NCI-H2029 (cell line): Measurements from ENCODE around the gene ANKRD1.
"Not testable (repeated sequence)": the region's sequence is repeated elsewhere in the genome, so short reads cannot be mapped to it uniquely, and the experiment has no call there.

Experiments
- DNase-seq: peaks from one replicate; lab custom pipeline; 2025; lab: John Stamatoyannopoulos, UW

ANKRD1 gene

DNA sequence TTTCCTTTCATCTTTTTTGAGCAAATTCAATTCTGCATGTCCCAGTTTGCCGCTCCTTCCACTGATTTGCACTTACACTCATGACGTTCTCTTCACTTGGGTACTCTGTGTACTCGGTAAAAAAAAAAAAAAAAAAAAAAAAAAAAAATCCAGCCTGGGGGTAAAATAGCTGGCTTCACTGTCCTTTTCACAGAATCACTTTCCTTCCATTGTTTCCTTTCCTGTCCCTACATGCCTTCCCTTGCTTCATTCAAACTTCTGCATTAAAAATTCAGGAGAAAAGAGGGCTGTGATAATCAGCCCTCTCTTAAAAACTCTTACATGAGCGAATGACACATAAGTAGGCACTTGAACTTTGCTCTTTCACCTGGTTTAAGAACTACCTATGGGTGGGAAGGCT is 8.7 kb downstream of the ANKRD1 start:
- no peak for DNase-seq

DNA sequence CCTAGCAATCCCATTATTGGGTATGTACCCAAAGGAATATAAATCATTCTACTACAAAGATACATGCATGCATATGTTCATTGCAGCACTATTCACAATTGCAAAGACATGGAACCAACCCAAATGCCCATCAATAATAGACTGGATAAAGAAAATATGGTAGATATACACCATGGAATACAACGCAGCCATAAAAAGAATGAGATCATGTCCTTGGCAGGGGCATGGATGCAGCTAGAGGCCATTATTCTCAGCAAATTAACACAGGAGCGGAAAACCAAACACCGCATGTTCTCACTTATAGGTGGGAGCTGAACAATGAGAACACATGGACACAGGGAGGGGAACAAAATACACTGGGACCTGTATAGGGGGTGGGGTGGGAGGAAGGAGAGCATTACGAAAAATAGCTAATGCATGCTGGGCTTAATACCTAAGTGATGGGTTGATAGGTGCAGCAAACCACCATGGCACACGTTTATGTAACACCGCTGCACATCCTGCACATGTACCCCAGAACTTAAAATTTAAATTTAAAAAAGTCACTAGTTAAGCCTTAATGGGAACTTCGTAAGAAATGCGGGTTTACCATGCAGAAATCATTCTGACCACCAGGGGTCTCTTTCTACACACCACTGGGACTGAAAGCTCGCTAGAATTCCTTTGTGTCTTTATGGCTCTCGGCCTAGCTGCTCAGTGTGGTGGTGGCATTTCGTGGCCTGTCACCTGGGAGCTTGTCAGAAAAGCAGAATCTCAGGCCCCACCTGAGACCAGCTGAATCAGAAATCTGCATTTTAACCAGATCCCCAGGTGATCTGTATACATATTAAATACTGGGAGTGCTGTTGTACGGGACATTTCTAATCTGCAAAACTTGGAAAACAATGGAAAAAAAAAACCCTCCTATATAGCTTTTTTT is 9.5 kb downstream of the ANKRD1 start:
- peak; percentile 16 for DNase-seq

DNA sequence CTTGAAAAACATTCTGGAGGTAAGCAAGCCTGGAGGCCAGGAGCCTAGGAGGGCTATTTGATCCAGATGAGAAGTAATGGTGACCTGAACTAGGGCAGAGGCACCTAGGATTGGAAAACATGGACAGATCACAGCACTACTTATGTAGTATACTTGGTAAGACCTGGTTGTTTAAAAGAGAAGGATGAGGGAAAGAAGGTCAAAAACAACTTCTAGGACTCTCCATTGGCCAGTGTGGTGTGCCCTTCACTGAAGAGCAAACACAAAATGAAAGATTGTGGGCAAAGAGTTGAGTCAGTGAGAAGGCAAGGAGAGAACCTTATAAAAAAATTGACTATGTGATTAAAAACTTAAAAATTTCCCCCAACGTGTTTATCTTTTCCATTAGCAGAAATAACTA is 14.3 kb downstream of the ANKRD1 start:
- no peak for DNase-seq

DNA sequence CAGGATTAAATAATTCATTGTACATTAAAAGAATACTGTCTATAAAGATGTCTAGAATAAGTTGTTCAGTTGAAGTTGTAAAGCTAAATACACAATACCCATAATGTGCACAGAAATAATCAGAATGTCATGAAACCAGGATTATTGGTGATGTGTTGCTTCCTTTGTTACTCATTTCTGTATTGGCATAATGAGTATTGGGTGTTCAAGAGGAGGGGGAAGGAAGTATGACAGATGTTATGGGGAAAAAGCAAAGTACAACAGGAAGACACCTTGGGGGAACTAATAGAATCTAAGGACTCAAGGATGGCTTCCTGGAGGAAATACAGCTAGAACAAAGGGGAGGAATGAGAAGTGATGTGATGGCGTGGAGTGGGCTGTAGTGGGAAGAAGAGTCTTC is 15.0 kb downstream of the ANKRD1 start:
- DNase-seq = no peak

DNA sequence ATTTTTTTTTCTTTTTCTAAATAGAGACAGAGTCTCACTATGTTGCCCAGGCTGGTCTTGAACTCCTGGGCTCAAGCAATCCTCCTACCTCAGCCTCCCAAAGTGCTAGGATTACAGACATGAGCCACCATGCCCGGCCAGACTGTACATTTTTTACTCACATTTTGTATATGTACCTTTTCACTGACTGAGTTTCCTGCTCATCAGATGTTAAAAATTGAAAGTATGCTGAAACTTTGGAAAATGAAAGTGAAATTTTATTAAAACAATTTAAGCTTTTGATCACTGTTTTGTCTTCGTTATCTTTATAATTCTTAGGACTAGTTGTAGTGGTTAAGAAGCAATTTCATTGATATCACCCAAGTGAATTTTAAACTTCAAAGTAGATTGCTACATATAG is 24.0 kb downstream of the ANKRD1 start:
- DNase-seq = not testable (repeated sequence)

DNA sequence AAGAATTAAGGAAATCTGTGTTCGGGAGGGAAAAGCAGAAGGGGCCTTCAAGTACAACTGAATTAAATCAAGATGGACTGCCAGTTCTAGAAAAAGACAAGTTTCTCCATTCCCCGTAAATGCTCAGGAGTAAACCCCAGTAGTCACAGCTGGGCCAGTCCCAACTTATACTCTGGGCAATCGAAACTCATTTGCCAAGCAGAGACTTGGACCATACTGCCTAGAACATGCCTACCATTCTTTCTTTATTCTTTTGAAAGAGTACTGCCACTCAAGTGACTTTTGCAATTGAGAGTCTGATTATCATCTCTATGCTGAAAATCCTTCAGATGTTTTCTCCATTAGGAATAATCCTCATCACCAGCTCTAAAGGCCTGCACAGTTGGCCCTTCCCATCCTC is 27.7 kb downstream of the ANKRD1 start:
- DNase-seq = no peak

DNA sequence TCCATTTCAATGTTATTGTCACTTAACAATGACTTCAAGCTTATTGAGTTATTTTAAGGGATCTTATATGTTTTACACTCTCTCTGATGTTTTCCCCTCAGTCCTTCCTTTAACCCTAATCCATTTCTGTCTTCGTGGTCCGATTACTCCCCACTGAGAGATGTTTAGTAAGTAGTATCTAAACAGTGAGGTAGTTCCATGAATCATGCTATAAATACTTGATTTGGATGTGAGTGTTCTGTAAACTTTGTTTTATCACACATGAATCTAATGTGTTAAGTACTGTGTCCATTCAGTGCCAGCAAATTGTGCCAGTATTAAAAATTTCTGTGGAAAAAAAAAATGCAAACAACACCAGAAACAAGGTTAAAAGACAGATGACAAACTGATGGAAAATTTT is 30.5 kb downstream of the ANKRD1 start:
- DNase-seq = no peak

DNA sequence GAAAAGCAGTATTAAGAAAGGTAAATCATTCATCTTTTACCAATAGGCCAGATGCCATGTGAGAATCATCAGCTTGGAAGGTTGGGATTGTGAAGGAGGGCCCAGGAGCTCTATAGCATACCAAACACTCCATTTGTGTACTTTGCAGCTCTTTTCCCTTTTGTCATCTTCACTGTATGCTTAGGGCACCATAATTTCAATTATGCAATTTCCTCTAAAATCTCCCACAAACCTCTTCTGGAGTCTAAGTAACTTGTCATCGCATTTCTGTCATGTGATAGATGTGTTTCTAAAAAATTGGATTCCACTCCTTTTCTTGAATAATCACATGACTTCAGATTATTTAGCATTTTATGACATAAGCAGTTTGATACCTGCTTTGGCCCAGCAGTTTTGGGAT is 31.3 kb downstream of the ANKRD1 start:
- no peak for DNase-seq

DNA sequence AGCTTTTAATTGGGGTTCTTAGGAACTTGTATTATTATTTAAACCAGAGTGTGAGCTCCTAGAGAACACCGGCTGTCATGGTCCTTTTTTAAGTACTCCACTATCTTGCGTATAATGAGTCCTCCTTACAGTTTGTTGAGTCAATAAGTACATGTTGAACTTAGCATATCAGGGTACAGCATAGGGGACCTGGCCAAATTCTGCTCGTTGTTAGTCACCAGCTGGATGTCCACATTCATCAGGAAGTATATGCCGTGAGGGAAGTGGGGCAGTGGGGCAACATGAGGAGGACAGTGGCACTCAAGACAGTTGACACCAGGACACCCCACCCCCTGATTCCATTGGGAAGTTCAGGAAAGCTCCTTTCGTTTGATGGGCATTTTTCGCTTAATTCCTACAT is 32.5 kb downstream of the ANKRD1 start:
- DNase-seq = no peak

DNA sequence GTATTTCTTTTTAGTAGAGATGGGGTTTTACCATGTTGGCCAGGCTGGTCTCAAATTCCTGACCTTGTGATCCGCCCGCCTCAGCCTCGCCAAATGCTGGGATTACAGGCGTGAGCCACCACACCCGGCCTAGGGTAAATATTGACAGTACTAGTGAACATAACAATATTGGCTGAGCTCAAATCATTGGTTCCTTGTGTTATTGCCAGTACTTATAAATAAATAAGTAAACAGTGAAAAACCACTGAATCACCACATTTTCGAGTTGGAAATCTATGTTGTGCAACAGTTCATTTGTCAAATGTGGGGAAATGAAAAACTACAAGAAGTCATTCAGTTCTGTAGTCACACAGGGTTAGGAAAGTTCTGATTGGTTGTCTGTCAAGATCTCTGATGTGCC is 33.3 kb downstream of the ANKRD1 start:
- DNase-seq = no peak

DNA sequence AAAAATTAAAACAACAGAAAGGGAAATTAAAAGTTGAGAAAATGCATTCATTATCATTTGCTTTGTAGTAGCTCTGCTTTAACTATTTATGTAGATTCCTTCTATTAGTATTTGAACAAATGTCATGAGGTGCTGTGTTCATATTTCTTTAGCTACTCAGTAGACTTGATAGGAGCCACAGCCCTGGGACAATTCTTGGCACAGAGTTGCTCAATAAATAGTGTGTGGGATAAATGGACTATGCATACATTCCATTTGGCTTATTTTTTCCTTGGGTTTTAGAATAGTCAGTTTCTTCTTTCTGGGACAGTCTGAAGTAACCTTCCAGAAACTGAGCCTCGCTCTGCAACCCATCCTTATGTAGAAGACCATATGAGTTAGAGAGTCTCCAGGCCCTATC is 35.7 kb downstream of the ANKRD1 start:
- DNase-seq = no peak

DNA sequence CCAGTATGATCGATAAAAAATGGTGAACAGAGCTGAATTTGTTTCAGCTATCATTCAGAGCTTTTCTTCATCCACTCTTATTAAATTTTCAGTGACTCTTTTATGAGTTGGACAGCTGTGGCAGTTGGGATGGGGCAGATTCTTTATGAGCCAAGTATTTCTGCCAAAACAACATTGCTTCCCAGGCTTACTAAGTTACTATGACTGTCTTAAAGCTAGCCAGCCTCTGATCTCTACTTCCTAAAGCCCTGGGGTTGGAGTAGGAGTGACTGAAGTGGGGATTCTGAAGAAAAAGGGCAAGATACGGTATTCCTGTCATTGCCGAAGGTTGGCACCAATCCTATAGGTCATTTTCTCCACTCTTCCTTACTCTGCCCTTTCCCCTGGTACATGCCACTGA is 36.5 kb downstream of the ANKRD1 start:
- DNase-seq = no peak

DNA sequence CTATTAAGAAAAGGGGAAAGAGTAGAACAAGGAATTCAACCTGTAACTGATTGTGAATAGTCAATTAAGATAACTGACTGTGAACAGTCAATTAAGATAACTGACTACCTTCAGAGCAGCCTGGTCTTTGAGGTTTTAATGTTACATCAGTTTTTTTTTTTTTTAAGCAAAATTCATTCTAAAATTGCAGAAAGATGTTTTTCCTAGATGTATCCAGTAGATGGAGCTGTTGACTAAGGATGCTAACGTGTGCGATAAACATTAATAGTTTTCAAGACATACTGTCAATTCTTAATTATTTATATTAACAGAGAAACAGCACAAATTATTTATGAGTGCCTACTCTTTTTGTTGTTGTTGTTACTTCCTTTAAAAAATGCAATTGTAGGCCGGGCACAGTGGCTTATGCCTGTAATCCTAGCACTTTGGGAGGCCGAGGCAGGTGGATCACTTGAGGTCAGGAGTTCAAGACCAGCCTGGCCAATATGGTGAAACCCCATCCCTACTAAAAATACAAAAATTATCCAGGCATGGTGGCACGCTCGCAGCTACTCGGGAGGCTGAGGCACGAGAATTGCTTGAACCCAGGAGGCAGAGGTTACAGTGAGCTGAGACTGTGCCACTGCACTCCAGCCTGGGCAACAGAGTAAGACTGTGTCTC is 40.7 kb downstream of the ANKRD1 start:
- not testable (repeated sequence) for DNase-seq

DNA sequence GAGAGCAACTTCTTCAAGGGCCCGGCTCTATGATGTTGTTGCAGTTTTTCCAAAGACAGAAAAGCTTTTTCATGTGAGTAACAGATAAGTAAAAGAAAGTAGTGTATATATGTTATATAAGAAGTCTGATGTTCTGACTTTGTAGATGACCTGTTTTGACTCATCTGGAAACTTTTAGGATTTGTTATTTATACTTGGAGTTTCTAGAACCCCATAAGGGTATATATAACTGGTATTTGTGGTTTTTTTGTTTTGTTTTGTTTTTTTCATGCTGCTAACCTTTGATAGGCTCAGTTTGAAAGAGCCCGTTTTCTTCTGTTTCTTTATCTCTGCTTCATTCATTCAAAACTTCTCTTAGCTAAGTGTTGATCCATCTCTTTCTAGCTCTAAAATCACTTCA is 41.8 kb downstream of the ANKRD1 start:
- no peak for DNase-seq

DNA sequence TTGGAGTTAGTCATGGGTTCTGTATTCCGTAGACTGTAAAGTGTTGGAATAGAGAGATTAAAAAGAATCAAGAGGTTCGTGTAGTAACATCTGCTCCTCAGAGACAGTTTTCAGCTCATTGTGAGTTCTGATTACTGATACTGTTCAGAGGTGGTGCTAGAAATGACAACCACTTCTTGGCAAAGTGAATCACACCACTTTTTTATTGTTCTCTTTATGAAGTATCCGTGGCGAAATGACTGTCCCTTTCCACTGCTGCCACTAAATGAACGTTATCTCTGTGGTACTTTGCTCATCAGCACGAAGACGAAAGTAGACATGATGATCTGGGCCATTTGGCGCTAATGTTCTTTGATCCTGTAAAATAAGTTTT is 48.3 kb downstream of the ANKRD1 start:
- no peak for DNase-seq

DNA sequence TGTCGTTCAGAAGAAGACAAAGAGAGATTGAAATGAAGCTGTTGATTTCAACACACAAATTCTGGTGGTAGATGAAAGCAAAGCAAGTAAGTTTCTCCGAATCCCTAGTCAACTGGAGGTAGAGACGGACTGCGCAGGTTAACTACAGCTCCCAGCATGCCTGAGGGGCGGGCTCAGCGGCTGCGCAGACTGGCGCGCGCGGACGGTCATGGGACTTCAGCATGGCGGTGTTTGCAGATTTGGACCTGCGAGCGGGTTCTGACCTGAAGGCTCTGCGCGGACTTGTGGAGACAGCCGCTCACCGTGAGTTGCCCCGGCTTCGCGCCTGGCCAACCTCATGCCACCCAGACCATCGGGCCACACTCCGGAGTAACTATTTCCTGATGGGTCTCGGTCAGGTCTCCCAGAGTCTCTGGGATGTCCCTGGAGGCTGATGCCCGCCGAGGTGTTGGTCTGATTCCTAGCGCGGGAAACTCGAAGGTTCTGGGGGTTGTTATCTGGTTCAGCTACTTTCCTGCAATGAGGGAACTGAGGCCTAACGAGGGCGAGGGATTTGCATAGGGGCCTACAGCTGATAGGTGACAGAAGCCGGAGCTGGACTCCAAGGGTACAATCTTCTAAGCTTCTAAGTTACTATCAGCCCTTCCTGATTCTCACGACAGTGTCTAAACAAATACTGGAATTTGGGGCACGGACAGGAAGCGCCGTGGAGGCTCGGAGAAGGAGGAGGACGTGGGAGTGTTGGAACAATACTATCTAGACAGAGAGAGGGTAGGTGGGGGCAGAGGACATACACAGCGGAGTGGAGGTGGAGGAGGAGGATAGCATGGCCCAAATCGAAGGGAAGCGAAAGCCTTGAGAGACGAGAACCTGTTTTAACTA is 48.9 kb downstream of the ANKRD1 start, which contains the start of gene RPP30:
RPP30 (plus strand) TSS at position 209 of the 882 bp plus-strand sequence; CDS start at position 222, 13 bp downstream.
- DNase-seq = peak; percentile 39

DNA sequence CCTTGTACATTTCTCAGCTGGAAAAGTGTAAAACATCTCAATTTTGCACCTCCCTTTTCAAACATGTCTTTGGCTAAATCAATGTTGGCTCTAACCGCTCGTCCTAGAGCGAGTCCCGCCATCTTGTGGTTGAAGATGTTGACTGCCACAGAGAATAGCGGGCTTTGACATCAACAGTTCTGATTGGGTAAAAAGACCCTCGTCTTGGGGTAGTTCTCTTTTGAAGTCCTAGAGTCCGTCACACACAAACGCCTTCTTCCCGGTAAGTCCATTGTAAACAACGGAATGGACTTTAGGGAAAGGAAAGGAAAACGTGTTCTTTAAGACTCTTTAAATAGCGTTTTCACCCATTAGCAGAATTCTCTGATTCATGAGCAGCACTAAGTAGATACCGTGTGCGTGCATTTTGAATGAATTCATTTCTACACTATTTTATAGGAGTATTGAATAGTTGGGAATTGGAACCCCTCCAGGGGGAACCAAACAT is 49.6 kb downstream of the ANKRD1 start:
- peak; percentile 5 for DNase-seq

DNA sequence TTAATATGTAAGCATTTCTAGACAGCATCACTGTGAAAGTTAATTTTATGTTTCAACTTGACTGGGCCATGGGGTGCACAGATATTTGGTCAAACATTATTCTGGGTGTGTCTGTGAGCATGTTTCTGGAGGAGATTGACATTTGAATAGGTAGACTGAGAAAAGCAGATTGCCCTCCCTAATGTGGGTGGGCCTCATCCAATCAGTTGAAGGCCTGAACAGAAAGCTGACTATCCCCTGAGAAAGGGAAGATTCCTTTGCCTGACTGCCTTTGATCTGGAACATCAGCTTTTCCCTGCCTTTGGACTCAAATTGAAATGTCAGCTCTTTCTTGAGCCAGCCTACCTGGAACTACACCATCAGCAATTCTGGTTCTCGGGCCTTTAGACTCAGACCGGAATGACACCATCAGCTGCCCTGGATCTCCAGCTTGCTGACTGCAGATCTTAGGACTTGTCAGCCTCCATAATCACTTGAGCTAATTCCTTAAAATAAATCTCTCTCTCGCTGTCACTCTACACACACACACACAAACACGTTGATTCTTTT is 54.8 kb downstream of the ANKRD1 start:
- no peak for DNase-seq

DNA sequence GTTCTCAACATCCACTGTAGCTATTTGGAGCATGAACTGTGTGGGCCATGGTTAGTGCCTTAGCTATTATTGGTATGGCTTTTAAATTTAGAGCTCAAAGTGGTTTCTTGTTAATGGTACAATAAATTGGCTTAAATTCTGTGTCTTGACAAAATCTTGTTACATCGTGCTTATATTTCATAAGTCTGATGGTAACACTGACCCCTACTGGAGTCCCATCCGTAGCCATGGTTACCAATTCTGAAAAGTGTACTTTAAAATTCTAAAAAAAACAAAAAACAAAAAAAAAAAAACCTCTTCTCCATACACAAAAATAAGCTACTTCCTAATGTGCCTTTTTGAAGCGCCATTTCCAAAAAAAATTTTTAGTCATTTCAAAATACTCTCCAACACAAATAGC is 55.5 kb downstream of the ANKRD1 start:
- DNase-seq = no peak

DNA sequence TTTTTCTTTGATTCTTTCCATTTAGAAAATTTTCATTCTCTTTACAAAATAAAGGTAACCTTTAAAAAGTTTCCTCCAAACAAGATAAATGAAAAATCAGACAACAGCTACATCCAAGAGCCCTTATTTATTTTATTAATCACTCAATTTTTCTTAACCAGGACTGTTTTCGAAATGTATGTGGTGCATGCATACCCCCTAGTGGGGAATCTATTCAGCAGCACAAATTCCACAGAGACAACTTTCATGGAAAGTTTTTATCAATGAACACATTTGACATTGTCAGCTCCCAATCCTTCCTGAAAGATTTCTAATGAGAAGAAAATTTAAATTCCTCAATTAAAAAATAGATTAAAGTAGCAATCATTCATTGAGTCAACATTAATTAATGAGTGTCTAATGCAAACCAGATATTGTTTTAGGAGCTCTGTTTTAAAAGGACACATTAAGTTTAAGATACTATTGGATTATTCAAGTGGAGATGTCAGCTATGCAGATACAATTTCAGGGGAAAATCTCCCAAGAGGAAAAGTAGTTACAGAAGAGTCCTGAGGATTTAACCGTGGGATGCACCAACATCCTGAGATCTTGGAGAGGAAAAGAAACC is 57.9 kb downstream of the ANKRD1 start:
- DNase-seq = no peak
